GM23338 (cell line): ENCODE measurements around the gene ARRDC4. TPM values are rescaled to one million over a fixed set of nuclear protein-coding genes. Genes with fewer than 3 reads are reported as not detected.

Source experiments
- ATAC-seq: fragments of 200-7000 bp; cut with Tn5 transposase; 3 replicates; pipeline ENCODE4 v1.9.1; 2020
- DNase-seq: peaks from one replicate; pipeline ENCODE4 v3.0.0-alpha.2; 2015; ENCODE audit warnings: low spot score
- H2AFZ ChIP-seq: fragments of 200-600 bp; sonication (generic); 2 replicates; pipeline ENCODE4 v1.8.0; 2016; ENCODE audit warnings: antibody characterized with exemption, mild to moderate bottlenecking, moderate library complexity
- H3F3A ChIP-seq: fragments of 200-600 bp; sonication (generic); replicated peaks from 2 replicates; pipeline ENCODE4 v1.8.0; 2017; ENCODE audit warnings: antibody characterized with exemption, mixed run types, low read depth
- H3K27ac ChIP-seq: fragments of 200-600 bp; sonication (generic); 2 replicates; pipeline ENCODE4 v1.6.1; 2016; ENCODE audit warnings: low read depth
- H3K27me3 ChIP-seq: fragments of 200-600 bp; sonication (generic); 2 replicates; pipeline ENCODE4 v1.8.0; 2016; ENCODE audit warnings: mild to moderate bottlenecking, mixed run types, moderate library complexity; ENCODE audit not compliant: insufficient read depth
- H3K36me3 ChIP-seq: fragments of 200-600 bp; sonication (generic); 2 replicates; pipeline ENCODE4 v1.8.0; 2016; ENCODE audit warnings: mild to moderate bottlenecking; ENCODE audit not compliant: insufficient read depth
- H3K4me1 ChIP-seq: fragments of 200-600 bp; sonication (generic); 2 replicates; pipeline ENCODE4 v1.8.0; 2016; ENCODE audit warnings: mild to moderate bottlenecking, moderate library complexity; ENCODE audit not compliant: insufficient read depth
- H3K4me2 ChIP-seq: fragments of 200-600 bp; sonication (generic); 2 replicates; pipeline ENCODE4 v1.7.1; 2017; ENCODE audit warnings: mixed run types
- H3K4me3 ChIP-seq: fragments of 200-600 bp; sonication (generic); 2 replicates; pipeline ENCODE4 v1.6.1; 2016; ENCODE audit warnings: mixed run types
- H3K79me2 ChIP-seq: fragments of 200-600 bp; sonication (generic); replicated peaks from 2 replicates; pipeline ENCODE4 v1.8.0; 2017; ENCODE audit warnings: mild to moderate bottlenecking; ENCODE audit not compliant: insufficient read depth
- H3K9me2 ChIP-seq: fragments of 200-600 bp; sonication (generic); 2 replicates; pipeline ENCODE4 v1.8.0; 2017; ENCODE audit not compliant: insufficient read depth
- H4K20me1 ChIP-seq: fragments of 200-600 bp; sonication (generic); replicated peaks from 2 replicates; pipeline ENCODE4 v1.8.0; 2017; ENCODE audit warnings: mild to moderate bottlenecking; ENCODE audit not compliant: insufficient read depth
- H3K27ac Mint-ChIP-seq: 2 replicates; pipeline ENCODE4 v1.8.0; 2020; ENCODE audit warnings: inconsistent platforms, mild to moderate bottlenecking, moderate library complexity, mixed read lengths
- H3K27me3 Mint-ChIP-seq: 3 replicates; pipeline ENCODE4 v1.8.0; 2022; ENCODE audit warnings: low read depth, mild to moderate bottlenecking, moderate library complexity, mixed read lengths, inconsistent platforms; ENCODE audit not compliant: insufficient read depth, poor library complexity
- H3K36me3 Mint-ChIP-seq: 3 replicates; pipeline ENCODE4 v1.8.0; 2021; ENCODE audit warnings: low read depth, mild to moderate bottlenecking, inconsistent platforms, moderate library complexity, mixed read lengths
- H3K4me1 Mint-ChIP-seq: 3 replicates; pipeline ENCODE4 v1.8.0; 2020; ENCODE audit warnings: mild to moderate bottlenecking, inconsistent platforms, mixed read lengths
- H3K4me3 Mint-ChIP-seq: 3 replicates; pipeline ENCODE4 v1.8.0; 2021; ENCODE audit warnings: moderate library complexity, mild to moderate bottlenecking, inconsistent platforms, mixed read lengths
- H3K9me3 Mint-ChIP-seq: 3 replicates; pipeline ENCODE4 v1.8.0; 2020; ENCODE audit warnings: moderate library complexity, mild to moderate bottlenecking, inconsistent platforms, mixed read lengths
- EZH2phosphoT487 ChIP-seq: fragments of 200-600 bp; sonication (generic); IDR thresholded peaks from one replicate; pipeline ENCODE4 v1.8.1; 2018; ENCODE audit warnings: antibody characterized with exemption; ENCODE audit not compliant: unreplicated experiment
- POLR2AphosphoS5 ChIP-seq: IDR thresholded peaks from 2 replicates; pipeline ENCODE4 v1.6.1; 2016; ENCODE audit warnings: antibody characterized with exemption, low read depth
- STAT1 ChIP-seq: IDR thresholded peaks from one replicate; pipeline ENCODE4 v1.6.1; 2016; ENCODE audit warnings: antibody characterized with exemption; ENCODE audit not compliant: unreplicated experiment
- ZNF114 ChIP-seq: fragments of 250-450 bp; sonication (Bioruptor Pico); IDR thresholded peaks from 2 replicates; pipeline ENCODE4 v1.5.0; 2020; ENCODE audit warnings: mild to moderate bottlenecking, moderate library complexity
- polyA plus RNA-seq: library from polyadenylated mRNA; unstranded; fragments of >200 nt; fragmentation: Nextera tagmentation; extraction: Ambion mirVana; gene quantifications from 2 replicates; pipeline ENCODE4 v1.2.1, GENCODE V29; 2016
- total RNA-seq: library from RNA; depleted of rRNA; stranded (reverse); fragments of >200 nt; shearing (Covaris generic); gene quantifications from 2 replicates; pipeline ENCODE4 v1.2.3, GENCODE V29; 2014
- TF ChIP-seq, protein P1 (sequence below): fragments of 250-450 bp; sonication (Bioruptor Pico); IDR thresholded peaks from 2 replicates; pipeline ENCODE4 v1.5.0; 2020; ENCODE audit warnings: mild to moderate bottlenecking, moderate library complexity
- TF ChIP-seq, protein P2 (sequence below): IDR thresholded peaks from 2 replicates; pipeline ENCODE4 v1.6.1; 2016; ENCODE audit warnings: antibody characterized with exemption

Gene ARRDC4
- total and polyA plus RNA-seq, 2 experiments from 2014 or later = 2.0 to 6.9 TPM

DNA sequence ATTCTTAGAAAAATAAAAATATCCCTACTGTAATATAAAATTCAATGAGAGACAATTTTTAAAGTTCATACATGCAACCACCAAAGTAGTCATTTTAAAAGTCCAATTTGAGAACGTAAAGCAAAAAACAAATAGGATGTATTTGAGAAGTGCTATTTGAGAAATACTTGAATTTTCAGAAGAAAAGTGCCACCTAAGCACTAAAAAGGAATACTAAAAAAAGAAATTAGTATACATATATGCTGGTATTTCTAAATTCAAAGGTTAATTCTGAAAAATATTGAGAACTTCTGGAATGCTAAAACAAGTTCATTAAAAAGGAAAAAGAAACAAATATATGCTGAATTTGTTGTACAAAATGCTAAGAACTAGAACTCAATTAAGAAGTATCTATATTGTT is 29.2 kb upstream of the ARRDC4 start:
- H3K4me1 ChIP-seq = no peaks in the 10 kb centered on the region
- H3K27me3 ChIP-seq = no peaks in the 10 kb centered on the region
- no peaks in the 10 kb centered on the region; the same call in 1 of the 2 replicates for H3K9me2 ChIP-seq
- H3K9me3 Mint-ChIP-seq = peaks cover 44% of the 10 kb centered on the region
- DNase-seq (no peak), ATAC-seq (no peak)
- no peaks in the 10 kb centered on the region for H3F3A ChIP-seq
- TF ChIP-seq, protein P1, sequence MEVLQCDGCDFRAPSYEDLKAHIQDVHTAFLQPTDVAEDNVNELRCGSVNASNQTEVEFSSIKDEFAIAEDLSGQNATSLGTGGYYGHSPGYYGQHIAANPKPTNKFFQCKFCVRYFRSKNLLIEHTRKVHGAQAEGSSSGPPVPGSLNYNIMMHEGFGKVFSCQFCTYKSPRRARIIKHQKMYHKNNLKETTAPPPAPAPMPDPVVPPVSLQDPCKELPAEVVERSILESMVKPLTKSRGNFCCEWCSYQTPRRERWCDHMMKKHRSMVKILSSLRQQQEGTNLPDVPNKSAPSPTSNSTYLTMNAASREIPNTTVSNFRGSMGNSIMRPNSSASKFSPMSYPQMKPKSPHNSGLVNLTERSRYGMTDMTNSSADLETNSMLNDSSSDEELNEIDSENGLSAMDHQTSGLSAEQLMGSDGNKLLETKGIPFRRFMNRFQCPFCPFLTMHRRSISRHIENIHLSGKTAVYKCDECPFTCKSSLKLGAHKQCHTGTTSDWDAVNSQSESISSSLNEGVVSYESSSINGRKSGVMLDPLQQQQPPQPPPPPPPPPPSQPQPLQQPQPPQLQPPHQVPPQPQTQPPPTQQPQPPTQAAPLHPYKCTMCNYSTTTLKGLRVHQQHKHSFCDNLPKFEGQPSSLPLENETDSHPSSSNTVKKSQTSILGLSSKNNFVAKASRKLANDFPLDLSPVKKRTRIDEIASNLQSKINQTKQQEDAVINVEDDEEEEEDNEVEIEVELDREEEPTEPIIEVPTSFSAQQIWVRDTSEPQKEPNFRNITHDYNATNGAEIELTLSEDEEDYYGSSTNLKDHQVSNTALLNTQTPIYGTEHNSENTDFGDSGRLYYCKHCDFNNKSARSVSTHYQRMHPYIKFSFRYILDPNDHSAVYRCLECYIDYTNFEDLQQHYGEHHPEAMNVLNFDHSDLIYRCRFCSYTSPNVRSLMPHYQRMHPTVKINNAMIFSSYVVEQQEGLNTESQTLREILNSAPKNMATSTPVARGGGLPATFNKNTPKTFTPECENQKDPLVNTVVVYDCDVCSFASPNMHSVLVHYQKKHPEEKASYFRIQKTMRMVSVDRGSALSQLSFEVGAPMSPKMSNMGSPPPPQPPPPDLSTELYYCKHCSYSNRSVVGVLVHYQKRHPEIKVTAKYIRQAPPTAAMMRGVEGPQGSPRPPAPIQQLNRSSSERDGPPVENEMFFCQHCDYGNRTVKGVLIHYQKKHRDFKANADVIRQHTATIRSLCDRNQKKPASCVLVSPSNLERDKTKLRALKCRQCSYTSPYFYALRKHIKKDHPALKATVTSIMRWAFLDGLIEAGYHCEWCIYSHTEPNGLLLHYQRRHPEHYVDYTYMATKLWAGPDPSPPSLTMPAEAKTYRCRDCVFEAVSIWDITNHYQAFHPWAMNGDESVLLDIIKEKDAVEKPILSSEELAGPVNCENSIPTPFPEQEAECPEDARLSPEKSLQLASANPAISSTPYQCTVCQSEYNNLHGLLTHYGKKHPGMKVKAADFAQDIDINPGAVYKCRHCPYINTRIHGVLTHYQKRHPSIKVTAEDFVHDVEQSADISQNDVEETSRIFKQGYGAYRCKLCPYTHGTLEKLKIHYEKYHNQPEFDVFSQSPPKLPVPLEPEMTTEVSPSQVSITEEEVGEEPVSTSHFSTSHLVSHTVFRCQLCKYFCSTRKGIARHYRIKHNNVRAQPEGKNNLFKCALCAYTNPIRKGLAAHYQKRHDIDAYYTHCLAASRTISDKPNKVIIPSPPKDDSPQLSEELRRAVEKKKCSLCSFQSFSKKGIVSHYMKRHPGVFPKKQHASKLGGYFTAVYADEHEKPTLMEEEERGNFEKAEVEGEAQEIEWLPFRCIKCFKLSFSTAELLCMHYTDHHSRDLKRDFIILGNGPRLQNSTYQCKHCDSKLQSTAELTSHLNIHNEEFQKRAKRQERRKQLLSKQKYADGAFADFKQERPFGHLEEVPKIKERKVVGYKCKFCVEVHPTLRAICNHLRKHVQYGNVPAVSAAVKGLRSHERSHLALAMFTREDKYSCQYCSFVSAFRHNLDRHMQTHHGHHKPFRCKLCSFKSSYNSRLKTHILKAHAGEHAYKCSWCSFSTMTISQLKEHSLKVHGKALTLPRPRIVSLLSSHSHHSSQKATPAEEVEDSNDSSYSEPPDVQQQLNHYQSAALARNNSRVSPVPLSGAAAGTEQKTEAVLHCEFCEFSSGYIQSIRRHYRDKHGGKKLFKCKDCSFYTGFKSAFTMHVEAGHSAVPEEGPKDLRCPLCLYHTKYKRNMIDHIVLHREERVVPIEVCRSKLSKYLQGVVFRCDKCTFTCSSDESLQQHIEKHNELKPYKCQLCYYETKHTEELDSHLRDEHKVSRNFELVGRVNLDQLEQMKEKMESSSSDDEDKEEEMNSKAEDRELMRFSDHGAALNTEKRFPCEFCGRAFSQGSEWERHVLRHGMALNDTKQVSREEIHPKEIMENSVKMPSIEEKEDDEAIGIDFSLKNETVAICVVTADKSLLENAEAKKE (CRISPR knock-in tag) = no peak
- TF ChIP-seq POLR2AphosphoS5 = no peak
- TF ChIP-seq EZH2phosphoT487 = no peak
- TF ChIP-seq ZNF114 = no peak
- TF ChIP-seq STAT1 = no peak
- TF ChIP-seq, protein P2, sequence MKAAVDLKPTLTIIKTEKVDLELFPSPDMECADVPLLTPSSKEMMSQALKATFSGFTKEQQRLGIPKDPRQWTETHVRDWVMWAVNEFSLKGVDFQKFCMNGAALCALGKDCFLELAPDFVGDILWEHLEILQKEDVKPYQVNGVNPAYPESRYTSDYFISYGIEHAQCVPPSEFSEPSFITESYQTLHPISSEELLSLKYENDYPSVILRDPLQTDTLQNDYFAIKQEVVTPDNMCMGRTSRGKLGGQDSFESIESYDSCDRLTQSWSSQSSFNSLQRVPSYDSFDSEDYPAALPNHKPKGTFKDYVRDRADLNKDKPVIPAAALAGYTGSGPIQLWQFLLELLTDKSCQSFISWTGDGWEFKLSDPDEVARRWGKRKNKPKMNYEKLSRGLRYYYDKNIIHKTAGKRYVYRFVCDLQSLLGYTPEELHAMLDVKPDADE = no peak
- H3K27me3 Mint-ChIP-seq = peaks cover 3% of the 10 kb centered on the region
- H3K4me3 ChIP-seq = no peak overlapping the region
- H4K20me1 ChIP-seq = no peaks in the 10 kb centered on the region
- no peak overlapping the region for H3K27ac ChIP-seq
- H2AFZ ChIP-seq = no peak overlapping the region
- H3K36me3 ChIP-seq = no peaks in the 10 kb centered on the region; the same call in 1 of the 2 replicates
- no peak overlapping the region for H3K27ac Mint-ChIP-seq
- H3K4me3 Mint-ChIP-seq = no peak overlapping the region
- no peaks in the 10 kb centered on the region for H3K4me1 Mint-ChIP-seq
- H3K4me2 ChIP-seq = no peak overlapping the region
- peaks cover 19% of the 10 kb centered on the region; the same call in 2 of the 3 replicates for H3K36me3 Mint-ChIP-seq
- H3K79me2 ChIP-seq = no peaks in the 10 kb centered on the region
